Cardiac fibroblast (primary cell): Measurements from ENCODE around the gene RPAP2.
"Not testable (repeated sequence)": the region's sequence is repeated elsewhere in the genome, so short reads cannot be mapped to it uniquely, and the experiment has no call there.

ENCODE experiments used
- DNase-seq, 2 donors: peaks; one replicate each; pipeline versions ENCODE4 v3.0.0 to v3.0.0-alpha.2; 2010; ENCODE audit warnings: low read depth in 2 of 2
- H3K4me3 ChIP-seq, 2 donors: replicated peaks in 1 of 2; 1 replicate in 1 of 2; 2 replicates in 1 of 2; pipeline ENCODE4 v1.5.1; 2011; ENCODE audit warnings: low read depth in 2 of 2, low read length in 2 of 2, mild to moderate bottlenecking in 2 of 2, moderate library complexity in 1 of 2
- CTCF ChIP-seq: IDR thresholded peaks from one replicate; pipeline ENCODE4 v1.5.1; 2011; ENCODE audit warnings: low read depth, mild to moderate bottlenecking, low read length, inconsistent platforms

Gene RPAP2

GRCh38 chr1:92356956-92357355 is 58.1 kb downstream of the RPAP2 start:
- peak; percentile 88 to 93 for DNase-seq
- TF ChIP-seq CTCF: no peak
- no peak overlapping the region for H3K4me3 ChIP-seq

- not testable (repeated sequence) for H3K4me3 ChIP-seq
- peak in 1 of 2 donors; percentile 6 for DNase-seq
Measured at GRCh38 chr1:92359382-92359781, 60.5 kb downstream of the RPAP2 start.

- TF ChIP-seq CTCF: no peak
- H3K4me3 ChIP-seq: no peak overlapping the region
- no peak for DNase-seq
Measured at GRCh38 chr1:92359986-92360385, 61.1 kb downstream of the RPAP2 start.

GRCh38 chr1:92362970-92363369 is 64.1 kb downstream of the RPAP2 start:
- TF ChIP-seq CTCF: no peak
- no peak for DNase-seq
- no peak overlapping the region for H3K4me3 ChIP-seq

- TF ChIP-seq CTCF: no peak
- H3K4me3 ChIP-seq: no peak overlapping the region
- DNase-seq: no peak
Measured at GRCh38 chr1:92363401-92363800, 64.5 kb downstream of the RPAP2 start.

- no peak for DNase-seq
- TF ChIP-seq CTCF: no peak
Measured at GRCh38 chr1:92365378-92366039, 66.7 kb downstream of the RPAP2 start.

GRCh38 chr1:92366040-92366395 is 67.2 kb downstream of the RPAP2 start:
- no peak for TF ChIP-seq CTCF
- no peak for DNase-seq

More at GRCh38 chr1:92365378-92366039, 66.7 kb downstream of the RPAP2 start:
- H3K4me3 ChIP-seq: no peak overlapping the region

More at GRCh38 chr1:92366040-92366395, 67.2 kb downstream of the RPAP2 start:
- no peak overlapping the region for H3K4me3 ChIP-seq
